ENCODE results near the gene PLXNA2. TPM values are rescaled to one million over a fixed set of nuclear protein-coding genes. Genes with fewer than 3 reads are reported as not detected.
A peak's percentile ranks its signal among the peaks of the same experiment; 100 is the strongest.

The PLXNA2 gene
- total RNA-seq, 1 experiment from 2014 or later: 21.1 TPM

DNA sequence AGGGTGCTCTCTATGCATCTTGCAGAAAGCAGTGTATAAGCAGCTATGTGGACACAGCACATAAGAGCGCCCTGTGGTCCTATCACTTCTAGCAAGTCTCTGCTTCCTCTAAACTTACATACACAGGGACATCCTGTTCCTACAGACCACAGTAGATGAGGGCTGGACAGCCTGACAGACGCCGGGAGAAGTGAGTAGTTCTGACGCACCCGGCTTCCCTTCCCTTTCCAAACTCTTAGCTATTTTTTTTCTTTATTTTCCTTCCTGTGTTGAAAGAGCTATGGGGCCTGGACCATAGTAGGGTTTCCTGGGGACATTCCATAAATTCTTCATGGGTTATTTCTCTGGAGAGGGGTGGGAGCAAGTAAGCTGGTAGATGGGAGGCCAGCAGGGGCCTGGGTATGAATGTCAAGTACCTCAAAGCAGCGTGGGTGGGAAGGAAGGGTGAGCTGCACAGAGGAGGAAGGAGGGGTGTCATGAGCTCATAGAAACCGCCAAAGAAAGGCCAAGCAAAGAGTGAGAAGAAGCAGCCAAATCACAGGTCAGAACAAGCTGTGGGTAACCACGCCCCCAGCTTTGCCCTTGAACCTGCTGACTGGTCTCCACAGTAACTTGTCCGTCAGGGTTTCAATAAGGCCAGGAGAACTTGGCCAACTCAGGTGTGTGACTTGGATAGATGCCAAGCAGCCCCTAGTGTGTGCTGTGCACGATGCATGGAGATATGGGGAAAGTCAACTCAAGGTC, 36.6 kb downstream of the PLXNA2 start:
- peak; percentile 31 for DNase-seq (ENCODE audit: low spot score)

DNA sequence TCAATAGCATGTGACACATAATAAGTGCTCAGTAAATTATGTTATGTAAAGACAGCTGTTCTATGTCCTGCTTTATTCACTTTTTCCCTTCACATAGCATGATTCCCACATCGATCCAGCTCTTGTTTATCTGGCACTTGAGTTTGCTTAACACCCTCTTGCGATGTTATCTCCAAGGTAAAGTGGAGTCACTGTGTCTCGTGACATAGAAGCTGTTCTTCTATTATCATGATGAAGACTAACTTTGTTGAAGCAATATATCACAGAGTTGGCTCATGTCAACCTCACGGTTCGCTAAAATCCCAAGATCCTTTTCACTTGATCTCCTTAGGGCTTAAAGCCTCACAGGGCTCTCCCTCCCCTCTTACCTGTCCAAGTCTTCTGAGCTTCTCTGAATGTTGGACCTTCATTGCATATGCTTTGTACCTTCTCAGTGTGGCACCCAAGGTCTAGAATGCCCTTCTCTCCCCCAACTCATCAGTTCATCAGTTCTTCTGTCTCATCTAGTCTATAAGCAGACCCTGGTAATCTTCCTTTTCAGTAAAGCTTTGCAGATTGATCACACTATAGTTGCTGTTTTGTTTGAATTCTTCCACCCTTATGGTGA, 38.0 kb downstream of the PLXNA2 start:
- DNase-seq (ENCODE audit: low spot score): no peak

DNA sequence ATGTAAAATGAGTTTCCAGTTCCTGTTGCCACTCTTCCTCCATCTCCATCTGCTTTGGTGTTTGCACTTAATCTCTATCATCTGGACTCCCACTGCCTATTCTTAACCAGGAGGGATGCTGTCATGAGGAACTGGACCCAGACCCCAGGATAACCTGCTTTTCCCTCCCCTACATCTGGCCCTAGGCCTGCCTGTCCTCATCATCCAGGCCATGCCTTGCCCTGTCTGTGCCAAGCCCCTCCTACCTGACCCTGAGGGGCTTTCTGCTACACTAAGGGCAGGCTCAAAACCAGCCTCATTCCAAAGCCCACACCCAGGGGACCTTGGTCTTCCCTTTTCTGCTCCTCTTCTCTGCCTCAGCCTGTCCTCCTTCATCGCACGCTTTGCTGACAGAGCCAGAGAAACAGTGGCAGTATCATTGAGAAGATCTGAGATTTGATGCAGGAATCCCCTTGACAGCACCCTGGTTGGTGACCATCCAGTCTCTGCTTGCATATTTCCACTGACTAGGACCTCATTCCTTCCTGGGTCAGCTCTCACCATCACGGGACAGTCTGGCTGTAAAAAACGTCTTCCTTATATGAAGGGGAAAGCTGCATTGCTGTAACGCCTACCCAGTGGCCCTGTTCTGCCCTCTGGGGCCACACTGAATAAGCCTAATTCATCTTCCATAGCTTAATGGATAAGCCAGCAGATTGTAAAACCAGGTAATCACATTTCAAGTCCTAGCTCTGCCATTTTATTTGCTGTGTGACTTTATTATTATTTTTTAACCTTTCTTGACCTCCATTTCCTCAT, 38.8 kb downstream of the PLXNA2 start:
- no peak for DNase-seq (ENCODE audit: low spot score)

DNA sequence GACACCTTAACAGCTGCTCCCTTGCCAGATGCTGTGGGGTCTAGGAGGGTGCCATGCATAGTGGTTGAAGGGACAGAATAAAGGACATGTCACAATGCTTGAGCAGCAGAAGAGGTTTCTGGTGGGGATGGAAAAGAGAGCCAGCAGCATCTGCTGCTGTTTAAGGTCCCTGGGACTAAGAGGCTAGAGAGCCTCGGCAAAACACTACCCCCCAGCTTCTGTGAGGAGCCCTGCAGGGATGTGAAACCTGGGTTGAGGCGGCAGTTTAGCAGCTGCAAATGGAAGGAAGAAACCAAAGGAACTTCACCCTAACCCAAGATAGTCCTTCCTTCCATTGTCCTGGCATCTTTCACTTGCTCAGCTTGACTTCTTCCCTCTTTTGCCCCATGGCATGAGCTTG, 39.4 kb downstream of the PLXNA2 start:
- DNase-seq (ENCODE audit: low spot score): no peak

DNA sequence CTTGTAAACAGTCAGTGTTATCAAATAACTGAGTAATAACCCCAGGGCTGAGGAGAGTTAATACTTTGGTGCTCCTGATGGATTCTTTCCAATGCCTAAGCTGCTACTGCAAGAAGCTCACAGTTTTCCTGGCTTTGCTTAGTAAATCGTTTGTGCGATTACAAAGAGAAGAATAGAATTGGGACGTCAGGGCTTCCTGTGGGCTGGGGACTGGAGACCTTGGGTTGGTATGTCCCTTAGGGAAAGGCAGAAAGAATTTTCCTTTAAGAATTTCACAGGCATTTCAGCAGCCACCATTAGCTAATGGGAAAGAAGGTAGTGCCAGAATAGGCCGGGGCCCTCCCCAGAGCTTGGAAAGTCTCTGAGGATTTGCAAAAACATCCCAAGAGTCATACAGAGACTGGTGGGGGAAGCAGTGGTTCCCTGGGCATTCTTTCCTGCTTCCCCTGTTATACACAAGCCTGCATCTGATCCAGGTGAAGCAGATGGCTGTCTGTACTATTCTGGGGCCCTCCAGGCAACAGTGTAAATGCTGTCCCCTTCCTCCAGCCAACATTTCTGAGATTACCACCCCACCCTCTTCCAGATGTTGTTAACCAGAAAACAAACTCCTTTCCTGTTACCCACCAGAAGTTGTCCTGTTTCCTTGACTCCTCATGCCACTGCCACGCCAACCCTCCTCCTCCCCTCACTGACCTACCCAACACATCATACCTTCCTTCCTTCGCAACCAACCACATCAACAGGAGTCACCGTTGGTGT, 40.2 kb downstream of the PLXNA2 start:
- no peak for DNase-seq (ENCODE audit: low spot score)

DNA sequence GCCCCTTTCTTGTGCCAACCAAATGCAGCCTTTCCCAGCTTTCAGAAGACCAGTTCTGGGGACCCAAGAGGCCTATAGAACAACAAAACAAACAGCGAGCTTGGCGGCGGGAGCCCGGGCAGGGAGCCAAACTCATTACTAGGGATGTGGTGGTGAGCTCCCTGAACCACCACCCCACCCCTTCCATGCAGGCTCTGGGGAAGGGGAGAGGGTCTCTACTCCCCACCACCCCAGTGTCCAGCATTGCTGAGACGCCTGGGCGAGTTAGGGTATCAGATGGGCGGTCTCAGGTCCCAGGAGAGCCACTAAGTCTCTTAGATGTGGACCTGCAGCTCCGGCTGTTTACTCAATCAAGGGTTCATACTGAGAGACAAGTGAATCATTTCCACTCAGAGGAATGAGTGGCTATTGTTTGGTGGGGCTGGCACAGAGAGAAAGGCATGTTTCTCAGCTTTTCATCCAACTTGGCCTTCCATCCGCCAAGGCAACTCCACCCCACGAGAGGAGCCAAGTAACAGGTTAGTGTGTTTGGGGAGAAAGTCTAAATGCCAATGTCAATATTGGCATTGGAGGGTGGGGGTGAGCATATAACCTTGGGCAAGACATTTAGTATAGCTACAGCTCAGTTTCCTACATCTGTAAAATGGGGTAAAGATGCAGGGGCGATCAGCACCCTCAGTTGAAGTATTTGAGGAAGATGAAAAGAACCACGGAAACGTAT, 40.9 kb downstream of the PLXNA2 start:
- DNase-seq (ENCODE audit: low spot score): peak; percentile 85

DNA sequence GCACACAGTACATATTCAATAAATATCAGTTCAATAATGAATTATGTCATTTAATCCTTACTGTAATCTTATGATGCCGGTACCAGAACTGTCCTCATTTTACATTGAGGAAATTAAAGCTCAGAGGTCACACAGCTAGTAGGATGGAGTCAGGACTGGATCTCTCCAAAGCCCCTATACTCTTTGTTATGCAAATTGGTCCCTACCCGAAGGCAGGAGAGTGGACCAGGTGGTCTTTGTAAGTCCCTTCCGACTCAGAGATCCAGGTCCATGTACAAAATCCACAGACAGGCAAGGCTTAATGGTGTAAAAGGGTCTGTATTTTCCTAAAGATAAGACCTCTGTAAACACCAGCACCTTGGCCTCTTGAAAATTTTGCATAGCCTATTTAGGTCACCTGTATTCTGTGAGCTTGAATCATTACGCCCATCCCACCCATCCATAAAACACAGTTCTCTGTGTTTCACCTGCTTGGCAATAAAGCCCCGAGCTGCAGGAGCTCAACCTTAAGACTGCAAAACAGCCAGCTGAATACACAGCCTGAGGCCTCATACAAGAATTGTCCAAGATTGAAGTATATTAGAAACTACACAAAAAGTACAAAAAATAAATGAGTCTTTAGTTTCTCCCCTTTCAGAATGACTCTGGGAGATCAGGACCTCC, 41.7 kb downstream of the PLXNA2 start:
- peak; percentile 34 for DNase-seq (ENCODE audit: low spot score)

DNA sequence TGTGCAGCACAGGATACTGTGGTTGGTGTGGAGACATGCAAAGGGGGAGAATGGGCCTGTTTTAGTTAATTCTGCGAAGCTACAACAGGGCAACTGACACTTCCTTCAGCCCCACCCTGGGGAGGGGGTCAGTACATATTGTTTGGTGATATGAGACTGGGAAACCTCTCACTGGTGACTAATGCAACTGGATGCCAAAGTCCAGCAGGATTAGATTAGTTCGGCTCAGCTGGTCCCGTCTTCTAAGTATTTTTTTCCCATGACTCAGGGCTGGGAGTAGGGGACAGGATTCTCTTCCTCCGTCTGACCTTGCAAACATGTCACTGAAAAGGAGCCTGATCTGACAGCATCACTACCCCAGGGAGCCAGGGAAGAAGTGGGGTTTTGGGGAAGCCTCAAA, 43.0 kb downstream of the PLXNA2 start:
- peak; percentile 85 for DNase-seq (ENCODE audit: low spot score)

DNA sequence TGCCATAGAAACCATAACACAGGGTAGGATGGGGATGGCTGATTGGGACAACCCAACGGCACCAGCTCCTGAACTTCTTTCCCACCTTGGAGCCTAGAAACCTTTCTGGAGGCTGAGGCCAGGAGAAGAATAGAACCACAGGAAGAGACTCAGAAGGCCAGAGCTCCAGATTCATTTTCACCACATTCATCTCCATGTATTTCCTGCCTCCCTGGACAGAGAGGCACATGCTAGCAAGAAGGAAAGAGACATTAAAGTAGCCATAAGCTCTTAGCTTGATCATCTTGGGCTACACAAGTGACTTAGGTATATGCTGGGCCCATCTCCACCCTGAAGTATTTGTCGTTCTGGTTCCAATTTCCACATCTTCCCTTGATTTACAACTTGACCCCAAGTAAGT, 44.1 kb downstream of the PLXNA2 start:
- DNase-seq (ENCODE audit: low spot score): no peak

DNA sequence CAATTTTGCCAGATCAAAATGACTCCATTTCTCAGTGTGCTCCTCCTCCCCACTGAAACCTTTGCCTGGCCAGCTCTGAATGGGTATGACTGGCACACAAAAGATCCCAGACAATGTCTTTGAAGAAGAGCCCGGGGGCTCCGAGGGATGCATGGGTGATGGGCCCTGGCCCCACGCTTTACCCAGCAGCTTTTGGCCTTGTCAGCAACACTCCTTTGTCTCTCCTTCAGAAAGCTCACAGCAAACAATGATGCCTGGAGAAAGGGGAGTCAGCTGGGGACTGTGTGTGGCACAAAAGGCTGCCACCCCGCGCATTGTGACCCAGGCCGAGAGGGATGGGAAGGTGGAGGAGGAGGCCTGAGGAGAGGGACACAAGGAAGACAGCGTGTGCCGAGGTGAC, 45.9 kb downstream of the PLXNA2 start:
- DNase-seq (ENCODE audit: low spot score): no peak

DNA sequence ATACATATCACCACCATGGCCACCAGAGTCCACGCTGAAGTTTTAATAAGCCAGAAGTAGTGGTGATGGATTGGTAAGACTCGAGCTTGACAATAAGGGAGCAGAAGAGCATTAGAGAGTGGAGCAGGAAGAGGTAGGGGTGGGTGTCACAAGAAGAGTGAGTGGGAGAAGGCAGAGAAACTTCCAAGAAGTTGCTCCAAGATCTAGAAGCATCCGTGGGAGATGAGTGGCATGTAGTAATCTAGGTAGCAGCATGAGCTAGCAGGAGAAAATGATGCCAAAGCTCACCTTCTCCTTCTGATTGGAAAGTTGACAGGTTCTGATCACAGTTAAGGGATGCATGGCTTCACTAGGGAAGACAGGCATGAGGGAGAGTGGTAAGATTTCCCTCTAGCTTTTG, 49.2 kb downstream of the PLXNA2 start:
- no peak for DNase-seq (ENCODE audit: low spot score)

DNA sequence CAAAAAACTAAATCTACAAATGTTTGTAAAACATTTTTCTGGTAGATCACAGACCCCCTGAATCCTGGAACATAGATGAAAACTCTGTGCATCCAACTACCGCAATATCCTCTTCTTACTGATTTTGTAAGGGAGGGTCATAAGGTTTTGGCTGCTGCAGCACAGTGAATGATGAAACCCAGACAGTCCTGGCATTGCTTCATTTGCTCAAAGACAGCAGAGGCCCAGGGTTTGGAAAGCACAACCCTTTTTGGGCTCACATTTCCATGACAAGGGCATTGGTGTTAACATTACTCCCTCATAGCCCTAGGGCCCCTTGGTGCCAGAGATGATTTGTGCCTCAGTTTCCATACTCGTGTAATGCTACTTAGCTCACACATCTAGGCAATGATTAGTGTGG, 51.2 kb downstream of the PLXNA2 start:
- DNase-seq (ENCODE audit: low spot score): no peak

DNA sequence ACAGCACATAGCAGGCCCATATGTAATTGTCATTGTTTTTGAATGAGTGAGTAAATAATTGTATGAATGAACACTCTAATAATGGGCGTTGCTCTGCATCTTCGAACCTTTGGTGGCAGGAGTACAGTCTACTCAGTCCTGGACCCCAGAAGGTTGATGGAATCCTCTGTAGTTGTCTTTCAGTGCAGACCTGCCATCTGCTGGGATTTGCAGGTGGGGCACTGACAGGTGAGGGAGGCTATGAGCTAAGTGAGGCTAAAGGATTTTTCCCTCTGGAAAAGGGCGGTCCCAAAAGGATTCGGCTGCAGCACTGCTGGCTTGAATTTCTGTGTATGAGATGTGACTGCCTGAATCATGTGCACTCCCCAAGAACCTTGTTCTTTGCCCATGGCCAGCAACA, 53.4 kb downstream of the PLXNA2 start:
- DNase-seq (ENCODE audit: low spot score): no peak

DNA sequence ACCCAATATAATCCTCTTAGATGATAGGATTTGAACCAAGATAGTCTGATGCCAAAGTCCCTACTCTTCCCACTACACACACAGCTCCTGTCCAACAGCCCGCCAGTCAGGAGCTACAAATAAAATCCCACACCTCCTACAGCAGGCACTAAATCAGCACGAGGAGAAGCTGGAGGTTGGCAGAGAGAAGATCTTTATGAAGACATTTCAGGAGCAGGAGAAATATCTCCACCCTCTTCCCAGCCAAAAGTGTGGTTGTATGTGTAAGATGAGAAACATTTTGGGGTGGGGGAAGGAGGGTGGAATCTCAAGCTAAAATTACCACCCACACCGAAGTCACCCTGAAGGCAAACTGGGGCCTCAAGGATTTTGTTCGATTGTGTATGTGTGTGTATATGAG, 54.5 kb downstream of the PLXNA2 start:
- no peak for DNase-seq (ENCODE audit: low spot score)

DNA sequence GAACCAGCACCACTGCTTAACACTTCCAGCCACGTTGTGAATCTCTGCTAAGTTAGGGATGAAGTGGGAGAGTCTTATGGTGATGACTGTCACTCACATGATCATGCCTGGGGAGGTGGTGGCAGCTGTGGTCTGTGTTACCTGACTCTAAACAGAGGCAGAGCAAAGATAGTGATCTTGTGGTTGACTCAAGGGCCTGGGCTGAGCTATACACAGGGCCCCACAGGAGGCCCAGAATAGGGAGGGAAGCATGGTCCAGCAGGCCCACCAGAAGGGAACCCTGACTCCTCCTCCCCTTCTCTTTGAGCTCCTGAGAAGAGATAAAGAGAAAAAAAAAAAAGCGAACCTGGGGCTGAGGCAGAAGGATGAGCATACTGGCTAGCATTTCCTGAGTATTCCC, 55.0 kb downstream of the PLXNA2 start:
- no peak for DNase-seq (ENCODE audit: low spot score)

DNA sequence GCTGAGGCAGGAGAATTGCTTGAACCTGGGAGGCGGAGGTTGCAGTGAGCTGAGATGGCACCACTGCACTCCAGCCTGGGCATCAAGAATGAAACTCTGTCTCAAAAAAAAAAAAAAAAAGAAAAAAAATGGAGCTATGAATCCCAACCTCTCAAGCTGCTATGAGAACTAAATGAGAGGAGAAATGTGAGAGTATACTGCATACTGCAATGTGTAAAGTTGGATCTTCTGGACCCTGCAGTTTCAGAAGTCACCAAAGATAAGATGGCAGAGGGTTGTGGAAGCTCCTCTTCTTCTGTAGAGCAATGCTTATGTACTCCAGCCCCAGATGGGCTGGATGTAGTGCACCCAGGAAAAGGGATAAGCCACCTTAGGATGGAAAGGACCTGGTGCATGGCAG, 55.6 kb downstream of the PLXNA2 start:
- DNase-seq (ENCODE audit: low spot score): no peak

DNA sequence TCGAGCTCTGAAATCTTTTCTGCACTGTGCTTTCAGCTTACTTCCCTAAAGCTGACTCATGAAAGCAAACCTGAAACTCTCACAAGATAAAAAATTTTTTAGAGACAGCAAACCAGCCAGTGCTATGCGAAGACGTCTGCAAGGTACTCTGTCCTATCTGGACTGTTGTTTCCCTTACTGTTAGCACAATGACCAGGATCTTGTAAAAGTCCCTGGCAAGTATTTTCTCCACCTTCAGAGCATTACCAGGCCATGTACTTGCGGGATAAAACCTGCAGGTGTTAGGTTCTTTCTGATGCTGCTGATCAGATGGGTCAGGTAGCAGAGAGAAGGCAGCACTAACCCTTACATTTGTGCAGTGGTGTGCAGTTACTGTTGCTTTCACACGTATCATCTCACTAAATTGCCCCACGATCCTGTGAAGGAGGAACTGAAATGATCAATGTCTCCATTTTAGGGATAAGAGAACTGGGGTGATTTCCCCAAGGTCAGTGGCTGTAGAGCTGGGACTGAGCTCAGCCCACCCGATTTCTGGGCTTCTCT, 56.6 kb downstream of the PLXNA2 start:
- no peak for DNase-seq (ENCODE audit: low spot score)

DNA sequence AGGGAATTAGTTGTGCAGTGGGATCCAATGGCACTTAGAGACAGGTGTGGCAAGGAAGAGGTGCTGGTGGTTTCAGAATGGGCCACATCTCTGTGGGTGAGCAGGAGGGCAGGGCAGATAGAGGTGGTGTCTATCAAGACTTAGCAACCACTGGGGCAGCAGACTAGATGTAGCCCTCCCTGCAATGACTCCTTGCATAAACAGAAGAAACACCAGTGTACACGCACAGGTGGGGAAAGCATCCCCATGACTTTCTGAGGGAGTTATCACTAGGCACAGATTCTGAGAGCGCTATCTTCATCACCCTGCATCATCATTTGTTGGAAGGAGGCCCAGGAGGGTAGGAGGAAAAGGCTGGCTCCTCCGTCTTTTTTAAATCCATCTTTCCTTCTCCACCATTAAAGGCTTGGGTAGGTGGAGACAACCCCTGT, 58.4 kb downstream of the PLXNA2 start:
- no peak for DNase-seq (ENCODE audit: low spot score)

DNA sequence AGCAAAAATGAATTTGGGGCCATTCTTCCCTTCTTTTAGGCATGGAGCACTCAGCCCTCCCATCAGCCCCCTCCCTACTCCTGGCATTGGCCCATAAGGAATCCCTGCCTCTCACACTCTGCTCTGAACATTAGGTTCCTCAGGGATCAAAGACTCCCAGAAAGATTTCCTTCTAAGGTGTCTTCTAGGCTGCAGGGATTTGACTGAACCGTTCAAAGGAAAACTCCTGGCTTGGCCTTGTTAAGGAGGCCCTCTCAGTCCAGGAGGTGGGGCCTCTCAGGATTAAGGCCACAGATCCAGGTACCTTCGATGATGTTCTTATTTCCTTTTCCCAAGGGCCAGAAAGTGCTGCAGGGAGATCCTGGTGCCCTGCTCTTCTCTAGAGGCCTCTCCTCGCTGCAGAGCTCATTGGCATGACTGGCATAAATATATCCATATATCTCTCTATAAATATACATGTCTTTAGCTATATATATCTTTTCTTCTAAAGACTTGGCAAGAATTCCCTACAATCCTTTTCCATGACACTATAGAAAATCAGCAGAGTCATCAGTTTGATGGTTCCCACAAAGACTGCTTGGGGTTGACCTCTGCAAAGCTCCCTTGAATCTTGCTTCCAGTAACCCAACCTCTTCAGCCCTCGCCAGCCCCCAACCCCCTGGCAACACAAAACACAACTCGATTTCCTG, 59.1 kb downstream of the PLXNA2 start:
- DNase-seq (ENCODE audit: low spot score): no peak
